ENCODE measurements around the gene FGF18.
"Not testable (repeated sequence)": the region's sequence is repeated elsewhere in the genome, so short reads cannot be mapped to it uniquely, and the experiment has no call there.

Gene FGF18

GRCh38 chr5:171418982-171419687, at the start of gene FGF18:
TSS of gene FGF18 (plus strand) at chr5:171419647. CDS start at chr5:171420200, 553 bp downstream.
- DNase-seq (ENCODE audit: low spot score), result peak; percentile 81
- TF ChIP-seq CTCF (IDR thresholded peaks at IDR 0.05; ENCODE audit: extremely low read depth, missing control alignments), result no peak

GRCh38 chr5:171369898-171370297, 49.5 kb upstream of the FGF18 start:
- DNase-seq (ENCODE audit: low spot score), result no peak
- no peak for TF ChIP-seq CTCF (IDR thresholded peaks at IDR 0.05; ENCODE audit: extremely low read depth, missing control alignments)

- DNase-seq (ENCODE audit: low spot score), result not testable (repeated sequence)
- peak; percentile 27 for TF ChIP-seq CTCF (IDR thresholded peaks at IDR 0.05; ENCODE audit: extremely low read depth, missing control alignments)
Measured at GRCh38 chr5:171370881-171371280, 48.6 kb upstream of the FGF18 start.

GRCh38 chr5:171371326-171371725, 48.1 kb upstream of the FGF18 start:
- TF ChIP-seq CTCF (IDR thresholded peaks at IDR 0.05; ENCODE audit: extremely low read depth, missing control alignments), result no peak
- DNase-seq (ENCODE audit: low spot score), result no peak

- no peak for TF ChIP-seq CTCF (IDR thresholded peaks at IDR 0.05; ENCODE audit: extremely low read depth, missing control alignments)
- no peak for DNase-seq (ENCODE audit: low spot score)
Measured at GRCh38 chr5:171379961-171380360, 39.5 kb upstream of the FGF18 start.

- not testable (repeated sequence) for DNase-seq (ENCODE audit: low spot score)
Measured at GRCh38 chr5:171384416-171384815, 35.0 kb upstream of the FGF18 start.

GRCh38 chr5:171384999-171385398, 34.4 kb upstream of the FGF18 start:
- not testable (repeated sequence) for DNase-seq (ENCODE audit: low spot score)

GRCh38 chr5:171386006-171386671, 33.3 kb upstream of the FGF18 start:
- DNase-seq (ENCODE audit: low spot score), result no peak

More at GRCh38 chr5:171386006-171386671, 33.3 kb upstream of the FGF18 start:
- no peak for TF ChIP-seq CTCF (IDR thresholded peaks at IDR 0.05; ENCODE audit: extremely low read depth, missing control alignments)
